IPS DF 6.9 (cell line): ENCODE results near the gene EFCAB14.

Source experiments
- DNase-seq: peaks from one replicate; pipeline ENCODE4 v3.0.0-alpha.2; 2013; ENCODE audit warnings: low read depth, low spot score
- H3K27ac ChIP-seq: one replicate; pipeline ENCODE4 v1.5.1; 2013; ENCODE audit warnings: low read length, control low read depth
- H3K27me3 ChIP-seq: 2 replicates; pipeline ENCODE4 v1.6.1; 2013; ENCODE audit warnings: mild to moderate bottlenecking, low read length; ENCODE audit not compliant: control insufficient read depth, insufficient read depth
- H3K36me3 ChIP-seq: 2 replicates; pipeline ENCODE4 v1.6.1; 2013; ENCODE audit warnings: low read length; ENCODE audit not compliant: control insufficient read depth, insufficient read depth
- H3K4me1 ChIP-seq: 2 replicates; pipeline ENCODE4 v1.6.1; 2013; ENCODE audit warnings: low read length; ENCODE audit not compliant: control insufficient read depth, insufficient read depth
- H3K4me3 ChIP-seq: 2 replicates; pipeline ENCODE4 v1.5.1; 2013; ENCODE audit warnings: mild to moderate bottlenecking, low read length
- H3K9me3 ChIP-seq: 2 replicates; pipeline ENCODE4 v1.6.1; 2013; ENCODE audit warnings: low read length, inconsistent platforms; ENCODE audit not compliant: control insufficient read depth, insufficient read depth
- WGBS: extraction: QIAGEN DNeasy Blood & Tissue Kit; methylation state at CpG from one replicate; pipeline ENCODE4 v1.1.7; 2013; ENCODE audit warnings: mixed read lengths, missing lambda C conversion rate; ENCODE audit not compliant: insufficient read length, insufficient coverage; 5-methylcytosine and 5-hydroxymethylcytosine counted together

EFCAB14 gene, protein sequence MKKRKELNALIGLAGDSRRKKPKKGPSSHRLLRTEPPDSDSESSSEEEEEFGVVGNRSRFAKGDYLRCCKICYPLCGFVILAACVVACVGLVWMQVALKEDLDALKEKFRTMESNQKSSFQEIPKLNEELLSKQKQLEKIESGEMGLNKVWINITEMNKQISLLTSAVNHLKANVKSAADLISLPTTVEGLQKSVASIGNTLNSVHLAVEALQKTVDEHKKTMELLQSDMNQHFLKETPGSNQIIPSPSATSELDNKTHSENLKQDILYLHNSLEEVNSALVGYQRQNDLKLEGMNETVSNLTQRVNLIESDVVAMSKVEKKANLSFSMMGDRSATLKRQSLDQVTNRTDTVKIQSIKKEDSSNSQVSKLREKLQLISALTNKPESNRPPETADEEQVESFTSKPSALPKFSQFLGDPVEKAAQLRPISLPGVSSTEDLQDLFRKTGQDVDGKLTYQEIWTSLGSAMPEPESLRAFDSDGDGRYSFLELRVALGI

DNA sequence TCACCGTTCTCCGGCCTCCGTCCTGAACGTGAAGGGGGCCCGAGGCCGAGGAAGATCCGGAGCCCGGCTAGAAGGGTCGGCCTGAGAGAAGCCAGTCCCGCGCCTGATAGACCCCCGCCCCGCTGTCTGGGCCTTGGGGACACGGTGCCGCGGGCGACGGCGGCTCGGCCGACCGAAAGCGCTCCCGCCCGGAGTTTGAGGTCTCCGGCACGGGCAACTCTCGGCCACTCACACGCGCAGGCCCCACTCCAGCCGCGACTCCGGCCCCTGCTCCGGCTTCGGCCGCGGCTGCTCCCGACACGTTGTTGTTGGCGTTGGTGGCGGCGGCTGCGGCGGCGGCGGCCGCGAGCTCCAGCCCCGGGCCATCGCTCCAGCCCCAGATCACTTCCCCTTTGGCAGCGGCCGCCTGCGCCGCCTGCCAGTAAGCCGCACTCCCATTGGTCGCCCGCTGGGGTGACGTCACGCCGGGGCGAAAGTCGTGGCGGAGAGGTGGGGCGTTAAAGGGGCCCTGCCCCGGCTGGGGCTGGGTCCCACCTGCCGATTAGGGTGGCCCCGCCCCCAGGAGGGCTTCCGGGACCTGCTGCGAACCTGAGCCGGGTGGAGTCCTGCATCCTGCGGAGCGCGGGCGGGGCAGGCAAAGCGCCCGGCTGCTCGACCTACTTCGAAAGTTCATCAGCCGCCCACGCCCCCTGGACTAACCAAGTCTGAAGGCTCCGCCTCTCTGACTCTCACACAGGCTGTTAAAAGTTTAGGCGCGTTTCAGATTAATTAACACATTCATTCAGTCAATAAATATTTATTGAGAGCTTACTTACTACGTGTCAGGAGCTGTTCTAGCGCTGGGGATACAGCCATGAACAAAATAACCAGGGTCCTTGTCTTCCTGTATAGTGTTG lies at the start of gene EFCAB14:
EFCAB14 (minus strand) TSS at position 388 of the 896 bp plus-strand sequence. CDS start 1,027 bp downstream, outside the sequence.
- peak within 1 kb of the TSS; percentile 94 for H3K4me3 ChIP-seq
- peaks cover 3% of the 10 kb centered on the region; the same call in 1 of the 2 replicates for H3K36me3 ChIP-seq
- peak; percentile 89 for DNase-seq
- no peak within 1 kb of the TSS for H3K27ac ChIP-seq
- no peaks in the 10 kb centered on the region for H3K4me1 ChIP-seq
- H3K9me3 ChIP-seq = no peaks in the 10 kb centered on the region
- WGBS = no CpG with 5 or more reads among the region's 85 CpGs
- H3K27me3 ChIP-seq = no peaks in the 10 kb centered on the region

DNA sequence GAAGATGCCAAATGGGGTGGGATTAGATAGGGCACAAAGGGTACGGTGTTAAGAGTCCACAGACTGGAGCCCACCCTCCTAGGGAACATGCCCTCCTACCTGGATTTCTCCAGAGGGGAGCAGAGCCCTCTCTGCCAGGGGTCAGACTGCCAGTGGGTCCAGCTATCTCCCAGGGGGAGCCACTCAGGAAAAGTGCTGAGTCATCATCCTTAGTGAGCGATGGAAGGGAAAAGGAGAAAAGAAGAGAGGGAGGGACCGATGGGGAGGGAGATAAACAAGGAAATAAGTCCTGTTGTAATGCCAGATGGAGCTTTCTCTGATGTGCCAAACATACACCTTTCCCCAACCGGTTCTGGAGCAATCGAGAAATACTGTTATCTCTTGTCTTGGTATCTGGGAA lies 49.5 kb upstream of the EFCAB14 start:
- WGBS = no CpG with 5 or more reads among the region's 5 CpGs
- no peaks in the 10 kb centered on the region for H3K36me3 ChIP-seq

DNA sequence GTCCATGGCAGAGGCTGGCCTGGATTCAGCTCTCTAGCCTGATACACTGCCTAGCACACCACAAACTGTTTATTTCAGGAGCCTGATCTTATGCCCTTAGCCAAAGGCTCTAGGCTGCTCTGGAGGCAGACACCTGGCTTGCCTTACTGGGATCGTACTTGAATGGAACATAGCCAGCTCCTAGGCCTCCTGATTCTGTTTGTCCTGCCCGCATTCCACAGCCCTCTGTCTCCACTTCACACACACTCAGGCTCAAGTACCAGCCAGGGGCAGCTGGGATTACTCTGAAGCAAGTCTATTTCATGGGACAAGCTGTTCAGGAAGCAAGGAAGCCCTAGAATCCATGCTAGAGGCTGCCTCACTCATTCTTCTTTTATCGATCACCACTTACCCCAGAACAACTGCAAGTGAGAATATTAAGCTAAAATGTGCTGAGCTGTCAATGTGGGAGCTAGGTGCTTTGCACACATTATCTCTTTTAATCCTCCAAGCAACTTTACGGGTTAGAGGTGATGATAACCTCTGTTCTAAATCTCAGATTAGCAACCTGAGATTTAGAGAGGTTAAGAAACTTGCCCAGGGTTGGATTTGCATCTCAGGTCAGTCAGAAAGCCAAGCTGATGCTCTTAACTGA lies 48.9 kb upstream of the EFCAB14 start:
- no peaks in the 10 kb centered on the region for H3K4me1 ChIP-seq
- H3K27ac ChIP-seq = no peak overlapping the region
- no CpG with 5 or more reads among the region's 4 CpGs for WGBS
- no peaks in the 10 kb centered on the region for H3K27me3 ChIP-seq
- H3K9me3 ChIP-seq = peaks cover 1% of the 10 kb centered on the region; the same call in 1 of the 2 replicates
- no peak for DNase-seq
- no peak overlapping the region for H3K4me3 ChIP-seq
- no peaks in the 10 kb centered on the region for H3K36me3 ChIP-seq

More for the DNA sequence above, 49.5 kb upstream of the EFCAB14 start:
- Histone ChIP-seq H3K4me1 (no peaks in the 10 kb centered on the region), H3K27ac (no peak overlapping the region), H3K4me3 (no peak overlapping the region), H3K9me3 (peaks cover 1% of the 10 kb centered on the region; the same call in 1 of the 2 replicates), H3K27me3 (no peaks in the 10 kb centered on the region)
- no peak for DNase-seq

DNA sequence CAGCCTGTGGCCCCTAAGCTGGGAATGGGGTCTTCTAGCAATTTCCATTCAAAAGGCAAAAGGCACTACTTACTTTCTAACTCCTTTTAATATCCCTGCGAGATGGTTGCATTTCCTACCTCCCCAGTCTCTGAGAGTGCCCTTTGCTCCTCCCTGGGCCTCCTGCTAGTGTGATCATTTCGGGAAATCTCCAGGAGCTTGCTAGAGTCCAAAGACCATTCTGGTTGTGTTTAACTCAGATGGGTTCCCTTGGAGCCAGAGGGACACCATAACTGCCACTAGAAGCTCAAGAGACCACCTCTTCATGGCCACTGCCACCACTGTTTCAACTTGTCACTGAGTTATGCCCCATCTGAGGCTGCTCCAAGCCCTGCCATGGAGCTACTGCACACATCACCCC lies 45.5 kb upstream of the EFCAB14 start:
- H3K4me3 ChIP-seq = no peak overlapping the region
- WGBS = no CpG with 5 or more reads among the region's 2 CpGs
- no peak for DNase-seq

DNA sequence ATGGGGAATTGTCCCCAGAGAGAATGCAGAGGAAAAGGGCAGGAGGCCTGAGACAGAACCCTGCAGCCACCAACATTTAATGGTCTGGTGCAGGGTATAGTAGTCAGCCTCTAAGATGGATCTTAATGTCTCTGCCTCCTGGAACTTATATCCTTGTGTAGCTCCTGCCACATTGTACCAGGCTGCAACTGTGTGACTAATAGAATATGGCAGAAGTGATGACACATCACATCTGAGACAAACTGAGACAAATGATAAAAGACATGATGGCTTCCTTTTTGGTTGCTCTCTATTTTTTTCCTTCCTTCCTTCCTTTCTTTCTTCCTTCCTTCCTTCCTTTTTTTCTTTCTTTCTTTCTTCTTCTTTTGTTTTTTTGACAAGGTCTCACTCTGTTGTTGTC lies 42.8 kb upstream of the EFCAB14 start:
- Histone ChIP-seq H3K36me3 (no peaks in the 10 kb centered on the region), H3K4me3 (no peak overlapping the region), H3K9me3 (no peaks in the 10 kb centered on the region), H3K4me1 (peaks cover 3% of the 10 kb centered on the region; the same call in 1 of the 2 replicates), H3K27me3 (no peaks in the 10 kb centered on the region), H3K27ac (no peak overlapping the region)
- DNase-seq = no peak

More for the DNA sequence above, 45.5 kb upstream of the EFCAB14 start:
- Histone ChIP-seq H3K4me1 (no peaks in the 10 kb centered on the region), H3K36me3 (no peaks in the 10 kb centered on the region), H3K27ac (no peak overlapping the region), H3K9me3 (no peaks in the 10 kb centered on the region; the same call in 1 of the 2 replicates), H3K27me3 (no peaks in the 10 kb centered on the region)

DNA sequence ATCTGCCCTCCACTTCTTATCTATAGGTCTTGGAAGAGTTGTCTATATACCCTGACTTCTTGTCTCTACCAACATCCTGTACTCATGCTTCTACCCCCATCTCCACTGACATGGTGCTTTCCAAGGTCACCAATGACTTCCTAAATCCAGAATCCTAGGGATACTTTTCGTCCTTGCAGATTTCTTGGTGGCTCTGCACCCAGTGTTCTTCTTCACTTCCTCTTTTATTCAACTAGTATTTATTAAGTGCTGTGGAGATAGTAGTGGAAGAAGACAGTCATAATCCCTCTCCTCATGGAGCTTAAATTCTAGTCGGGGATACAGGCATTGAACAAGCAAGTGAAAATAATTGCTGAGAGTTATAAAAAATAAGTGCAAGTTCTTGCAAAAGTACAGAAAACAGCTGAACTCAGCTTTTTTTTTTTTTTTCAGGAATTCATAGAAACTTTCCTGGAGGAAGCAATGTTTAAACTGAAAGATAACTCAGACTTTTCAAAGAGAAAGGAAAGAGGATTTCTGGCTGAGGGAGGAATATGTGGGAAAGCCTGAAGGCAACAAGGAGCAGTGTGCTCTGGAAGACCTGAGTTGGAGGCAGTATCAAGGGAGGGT lies 41.7 kb upstream of the EFCAB14 start:
- Histone ChIP-seq H3K27ac (no peak overlapping the region), H3K9me3 (no peaks in the 10 kb centered on the region), H3K36me3 (no peaks in the 10 kb centered on the region), H3K27me3 (no peaks in the 10 kb centered on the region), H3K4me1 (peaks cover 3% of the 10 kb centered on the region; the same call in 1 of the 2 replicates), H3K4me3 (no peak overlapping the region)
- no CpG with 5 or more reads among the region's 2 CpGs for WGBS
- DNase-seq = no peak

DNA sequence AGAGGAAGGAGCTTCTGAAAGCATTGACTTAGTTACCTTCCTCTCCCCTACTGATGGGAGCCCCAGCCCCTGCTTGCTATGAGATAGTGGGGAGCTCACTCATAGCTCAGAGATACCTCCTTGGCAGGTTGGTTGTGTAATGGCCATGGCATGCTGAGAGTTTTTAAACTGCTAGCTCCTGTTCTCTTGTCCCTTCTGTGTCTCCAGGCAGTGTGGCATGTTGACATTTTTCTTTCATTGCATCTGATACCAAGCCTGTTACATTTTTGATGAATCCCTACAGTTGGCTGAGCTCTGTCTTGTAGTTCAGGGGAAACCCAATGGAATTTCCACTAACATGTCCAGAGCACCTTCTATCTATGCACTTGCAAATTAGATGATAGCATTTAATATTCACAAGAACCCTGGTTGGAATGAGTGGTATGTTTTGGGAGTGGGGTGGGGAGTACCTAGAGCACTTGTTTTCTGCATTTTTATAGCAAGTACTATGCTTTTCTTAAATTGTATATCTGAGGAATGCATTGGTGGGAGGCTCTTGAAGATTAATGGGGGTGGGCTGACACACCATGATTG lies 39.1 kb upstream of the EFCAB14 start:
- DNase-seq = no peak
- Histone ChIP-seq H3K4me3 (no peak overlapping the region), H3K36me3 (no peaks in the 10 kb centered on the region), H3K4me1 (peaks cover 3% of the 10 kb centered on the region; the same call in 1 of the 2 replicates), H3K27me3 (no peaks in the 10 kb centered on the region), H3K9me3 (no peaks in the 10 kb centered on the region), H3K27ac (no peak overlapping the region)

DNA sequence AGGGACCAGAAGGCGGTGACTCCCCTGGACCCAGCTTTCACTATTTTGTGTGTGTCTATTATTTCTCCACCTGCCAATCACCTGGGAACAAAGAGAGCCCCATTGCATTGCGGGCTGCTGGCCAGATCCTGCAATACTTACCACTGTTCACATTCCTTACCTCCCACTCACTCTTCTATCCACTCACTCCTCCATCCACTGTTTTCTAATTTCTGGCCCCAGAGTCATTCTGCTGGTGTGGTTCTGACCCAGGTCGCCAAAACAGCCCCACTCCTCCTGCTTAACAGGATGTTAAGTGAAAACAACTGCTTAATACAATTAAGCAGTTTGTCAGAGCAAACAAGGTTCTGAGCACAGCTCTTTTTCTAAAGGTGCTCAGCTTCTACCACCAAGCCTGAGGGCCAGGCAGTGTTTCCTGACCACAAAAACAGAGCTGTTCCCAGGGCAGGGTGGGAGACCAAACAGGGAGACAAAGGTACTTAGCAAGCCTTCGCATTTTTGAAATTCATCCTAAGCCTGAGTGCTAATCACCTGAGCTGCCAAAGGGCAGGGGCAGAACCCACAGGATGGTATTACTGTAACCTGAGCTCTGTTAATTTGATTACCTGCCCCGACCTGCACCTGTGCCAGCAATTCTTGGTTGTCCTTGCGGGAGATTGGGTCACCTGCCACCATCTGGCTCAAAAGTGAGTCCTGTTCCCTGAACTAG lies 38.5 kb upstream of the EFCAB14 start:
- DNase-seq = peak; percentile 20
- Histone ChIP-seq H3K36me3 (no peaks in the 10 kb centered on the region), H3K27me3 (no peaks in the 10 kb centered on the region), H3K4me3 (no peak overlapping the region), H3K27ac (no peak overlapping the region), H3K9me3 (no peaks in the 10 kb centered on the region), H3K4me1 (peaks cover 3% of the 10 kb centered on the region; the same call in 1 of the 2 replicates)
- WGBS = no CpG with 5 or more reads among the region's 6 CpGs

DNA sequence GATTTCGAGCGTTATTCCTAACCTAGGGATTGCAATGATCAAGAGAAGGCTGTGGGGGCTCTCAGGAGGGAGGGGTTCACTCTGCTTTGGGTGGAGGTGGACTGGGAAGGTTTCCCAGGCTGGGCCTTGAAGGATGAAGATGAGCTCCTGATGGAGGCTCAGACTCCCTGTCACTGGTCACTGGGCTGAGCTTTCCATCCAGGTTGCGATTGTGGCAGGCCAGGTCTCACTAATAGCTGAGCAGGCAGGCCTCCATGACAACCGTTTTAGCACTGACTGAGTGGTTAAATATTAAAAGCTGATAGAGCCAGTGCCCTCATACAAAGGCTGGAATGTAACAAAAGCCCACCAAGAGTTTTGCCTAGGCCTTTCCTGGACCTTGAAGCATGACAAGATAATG lies 36.2 kb upstream of the EFCAB14 start:
- Histone ChIP-seq H3K27ac (no peak overlapping the region), H3K4me1 (peaks cover 3% of the 10 kb centered on the region; the same call in 1 of the 2 replicates), H3K9me3 (no peaks in the 10 kb centered on the region), H3K36me3 (no peaks in the 10 kb centered on the region), H3K4me3 (no peak overlapping the region), H3K27me3 (no peaks in the 10 kb centered on the region)
- no CpG with 5 or more reads among the region's 4 CpGs for WGBS
- no peak for DNase-seq
